MM.1S (cell line): ENCODE results near the gene CBX2.
A peak's percentile ranks its signal among the peaks of the same experiment; 100 is the strongest.

Experiments used
- DNase-seq: peaks from one replicate; pipeline ENCODE4 v3.0.0-alpha.2; 2015
- H2AFZ ChIP-seq: fragments of 300-600 bp; sonication (generic); 2 replicates; pipeline ENCODE4 v1.6.0; 2016; ENCODE audit warnings: antibody characterized with exemption, low read length
- H3F3A ChIP-seq: fragments of 300-600 bp; sonication (generic); 2 replicates; pipeline ENCODE4 v1.6.1; 2016; ENCODE audit warnings: mild to moderate bottlenecking, antibody characterized with exemption, low read length, moderate library complexity, mixed read lengths; ENCODE audit not compliant: insufficient read depth
- H3K27ac ChIP-seq: fragments of 300-600 bp; sonication (generic); 2 replicates; pipeline ENCODE4 v1.5.1; 2016; ENCODE audit warnings: mild to moderate bottlenecking, low read length
- H3K27me3 ChIP-seq: fragments of 300-600 bp; sonication (generic); replicated peaks from 2 replicates; pipeline ENCODE4 v1.6.0; 2016; ENCODE audit warnings: low read length; ENCODE audit not compliant: insufficient read depth
- H3K36me3 ChIP-seq: fragments of 300-600 bp; sonication (generic); replicated peaks from 2 replicates; pipeline ENCODE4 v1.6.1; 2016; ENCODE audit warnings: mild to moderate bottlenecking, low read length, mixed read lengths; ENCODE audit not compliant: insufficient read depth
- H3K4me1 ChIP-seq: fragments of 300-600 bp; sonication (generic); 2 replicates; pipeline ENCODE4 v1.6.1; 2016; ENCODE audit warnings: low read length, mixed read lengths
- H3K4me2 ChIP-seq: fragments of 300-600 bp; sonication (generic); 2 replicates; pipeline ENCODE4 v1.6.0; 2016; ENCODE audit warnings: low read depth, low read length
- H3K4me3 ChIP-seq: fragments of 300-600 bp; sonication (generic); 2 replicates; pipeline ENCODE4 v1.5.1; 2016; ENCODE audit warnings: low read length, mixed read lengths
- H3K79me2 ChIP-seq: fragments of 300-600 bp; sonication (generic); 2 replicates; pipeline ENCODE4 v1.6.1; 2016; ENCODE audit warnings: mixed run types, low read length, mixed read lengths
- H3K9ac ChIP-seq: fragments of 300-600 bp; sonication (generic); 2 replicates; pipeline ENCODE4 v1.6.1; 2016; ENCODE audit warnings: low read length, mixed read lengths
- H3K9me2 ChIP-seq: fragments of 300-600 bp; sonication (generic); replicated peaks from 2 replicates; pipeline ENCODE4 v1.6.1; 2016; ENCODE audit warnings: mild to moderate bottlenecking, low read length, mixed read lengths; ENCODE audit not compliant: insufficient read depth
- H3K9me3 ChIP-seq: fragments of 300-600 bp; sonication (generic); replicated peaks from 2 replicates; pipeline ENCODE4 v1.6.1; 2016; ENCODE audit warnings: mild to moderate bottlenecking, low read length, mixed read lengths; ENCODE audit not compliant: insufficient read depth
- H4K20me1 ChIP-seq: fragments of 300-600 bp; sonication (generic); 2 replicates; pipeline ENCODE4 v1.6.1; 2016; ENCODE audit warnings: mild to moderate bottlenecking, low read length, moderate library complexity, mixed read lengths; ENCODE audit not compliant: insufficient read depth
- EZH2 ChIP-seq: fragments of 300-600 bp; sonication (generic); optimal IDR thresholded peaks from 2 replicates; pipeline ENCODE3; 2017; ENCODE audit warnings: low read depth, mild to moderate bottlenecking, antibody characterized with exemption, low read length, mixed read lengths
- EZH2phosphoT487 ChIP-seq: fragments of 300-600 bp; sonication (generic); IDR thresholded peaks from 2 replicates; pipeline ENCODE4 v1.6.1; 2018; ENCODE audit warnings: antibody characterized with exemption, low read length
- TF ChIP-seq, protein P1 (sequence below): fragments of 300-600 bp; sonication (generic); IDR thresholded peaks from 2 replicates; pipeline ENCODE4 v1.5.1; 2016; ENCODE audit warnings: antibody characterized with exemption, low read length, mixed read lengths

The CBX2 gene

DNA sequence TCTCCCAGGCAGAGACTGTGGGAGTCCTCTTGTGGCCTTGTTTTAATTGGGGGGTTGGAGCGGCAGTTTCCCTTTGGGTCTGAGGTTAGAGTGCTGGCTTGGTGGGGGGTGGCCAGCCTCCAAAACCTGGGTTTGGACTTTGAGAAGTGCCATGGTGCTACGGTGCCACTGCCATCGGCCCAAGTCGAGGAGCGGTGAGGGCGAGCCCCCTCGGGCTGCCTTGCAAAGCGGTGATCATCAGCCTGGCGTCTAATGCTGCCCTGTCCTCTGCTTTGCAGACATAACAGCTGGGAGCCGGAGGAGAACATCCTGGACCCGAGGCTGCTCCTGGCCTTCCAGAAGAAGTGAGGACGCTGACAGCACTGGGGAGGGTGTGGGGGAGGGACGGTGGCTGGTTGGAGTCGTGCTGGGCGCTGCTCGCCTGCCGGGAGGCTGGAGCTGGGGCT, 1.2 kb downstream of the CBX2 start:
- Histone ChIP-seq H3K27ac (no peak overlapping the region), H3K9me2 (no peaks in the 10 kb centered on the region), H3K36me3 (no peaks in the 10 kb centered on the region), H3K27me3 (peaks cover 93% of the 10 kb centered on the region), H3K4me1 (0 out of 2 replicates have a peak, but pooled peaks cover 6% of the 10 kb centered on the region), H3K9ac (no peak overlapping the region), H4K20me1 (no peaks in the 10 kb centered on the region), H3F3A (no peaks in the 10 kb centered on the region), H3K4me2 (peak overlapping the region; percentile 58; the same call in 1 of the 2 replicates), H3K9me3 (no peaks in the 10 kb centered on the region), H3K4me3 (no peak overlapping the region), H3K79me2 (no peaks in the 10 kb centered on the region), H2AFZ (no peak overlapping the region)
- no peak for DNase-seq
- TF ChIP-seq EZH2 (no peak), EZH2phosphoT487 (no peak)
- TF ChIP-seq, protein P1, sequence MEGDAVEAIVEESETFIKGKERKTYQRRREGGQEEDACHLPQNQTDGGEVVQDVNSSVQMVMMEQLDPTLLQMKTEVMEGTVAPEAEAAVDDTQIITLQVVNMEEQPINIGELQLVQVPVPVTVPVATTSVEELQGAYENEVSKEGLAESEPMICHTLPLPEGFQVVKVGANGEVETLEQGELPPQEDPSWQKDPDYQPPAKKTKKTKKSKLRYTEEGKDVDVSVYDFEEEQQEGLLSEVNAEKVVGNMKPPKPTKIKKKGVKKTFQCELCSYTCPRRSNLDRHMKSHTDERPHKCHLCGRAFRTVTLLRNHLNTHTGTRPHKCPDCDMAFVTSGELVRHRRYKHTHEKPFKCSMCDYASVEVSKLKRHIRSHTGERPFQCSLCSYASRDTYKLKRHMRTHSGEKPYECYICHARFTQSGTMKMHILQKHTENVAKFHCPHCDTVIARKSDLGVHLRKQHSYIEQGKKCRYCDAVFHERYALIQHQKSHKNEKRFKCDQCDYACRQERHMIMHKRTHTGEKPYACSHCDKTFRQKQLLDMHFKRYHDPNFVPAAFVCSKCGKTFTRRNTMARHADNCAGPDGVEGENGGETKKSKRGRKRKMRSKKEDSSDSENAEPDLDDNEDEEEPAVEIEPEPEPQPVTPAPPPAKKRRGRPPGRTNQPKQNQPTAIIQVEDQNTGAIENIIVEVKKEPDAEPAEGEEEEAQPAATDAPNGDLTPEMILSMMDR, result no peak

DNA sequence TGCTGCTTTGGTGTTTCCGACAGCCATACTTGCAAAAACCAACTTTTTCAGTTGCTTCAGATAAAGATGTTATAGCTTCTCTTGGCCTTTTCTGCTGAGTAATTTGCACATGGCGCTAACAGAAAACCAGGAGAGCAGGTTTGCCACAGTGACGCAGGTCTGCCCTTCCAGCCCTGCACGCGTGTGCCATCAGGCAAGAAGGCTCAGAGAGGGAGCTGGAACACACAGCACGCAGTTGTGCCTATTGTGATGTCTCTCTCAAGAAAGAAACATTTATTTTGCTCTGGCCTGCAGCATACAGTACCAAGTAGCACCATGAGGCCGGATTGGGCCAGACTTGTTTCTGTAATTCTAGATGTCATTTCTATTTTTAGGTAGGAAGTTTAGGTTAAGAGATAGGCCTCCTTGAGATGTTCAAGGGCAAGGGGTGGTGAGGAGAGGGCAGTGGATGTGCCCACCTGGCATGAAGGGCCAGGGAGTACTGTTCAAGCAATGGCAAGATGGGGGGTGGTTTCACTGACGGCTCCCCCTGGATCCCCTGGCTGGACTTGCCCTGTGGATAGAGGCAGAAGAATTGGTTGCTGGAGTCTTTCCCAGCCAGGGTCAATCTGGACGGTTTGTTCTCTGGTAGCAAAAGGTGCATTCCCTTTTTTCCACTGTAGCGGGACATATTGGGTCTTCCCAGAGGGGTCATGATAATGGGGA, 1.9 kb downstream of the CBX2 start:
- Histone ChIP-seq H3K36me3 (no peaks in the 10 kb centered on the region), H3K79me2 (no peaks in the 10 kb centered on the region), H3K4me1 (0 out of 2 replicates have a peak, but pooled peaks cover 6% of the 10 kb centered on the region), H3K4me3 (no peak overlapping the region), H3K27ac (no peak overlapping the region), H3K9me3 (no peaks in the 10 kb centered on the region), H3F3A (no peaks in the 10 kb centered on the region), H3K27me3 (peaks cover 93% of the 10 kb centered on the region), H3K4me2 (no peak overlapping the region), H3K9ac (no peak overlapping the region), H2AFZ (no peak overlapping the region), H4K20me1 (no peaks in the 10 kb centered on the region), H3K9me2 (no peaks in the 10 kb centered on the region)
- TF ChIP-seq, protein P1, result no peak
- no peak for TF ChIP-seq EZH2
- no peak for TF ChIP-seq EZH2phosphoT487
- DNase-seq, result no peak

DNA sequence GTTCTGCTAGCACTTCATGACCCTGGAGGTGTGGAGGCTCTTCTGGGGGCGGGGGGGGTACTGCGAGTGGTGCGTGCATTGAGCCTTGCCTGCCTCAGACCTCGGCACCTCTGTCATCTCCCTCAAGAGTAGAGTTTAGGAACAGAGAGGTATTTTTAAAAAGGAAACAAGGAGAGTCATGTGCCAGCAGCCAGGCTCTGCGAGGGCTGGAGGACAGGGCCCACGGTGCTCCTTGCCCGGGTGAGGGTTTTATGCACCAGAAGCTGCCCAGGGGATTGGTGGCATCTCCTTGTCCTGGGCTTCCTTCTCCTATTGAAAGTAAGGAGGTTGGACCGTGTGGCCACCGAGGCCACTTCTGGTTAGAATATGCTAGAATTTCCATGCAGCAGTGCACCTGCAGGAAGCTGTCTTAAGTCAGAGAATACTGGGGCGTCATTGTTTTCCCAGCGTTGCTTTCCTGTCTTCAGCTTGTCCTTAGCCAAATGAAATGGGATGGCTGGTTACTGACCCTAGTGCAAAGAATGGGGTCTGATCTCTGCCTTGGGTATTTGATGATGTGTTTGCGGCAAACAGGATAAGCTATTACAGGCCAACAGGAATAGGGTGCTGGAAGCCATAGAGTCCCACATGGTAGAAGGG, 3.2 kb downstream of the CBX2 start:
- H3K4me3 ChIP-seq, result no peak overlapping the region
- no peaks in the 10 kb centered on the region for H3K36me3 ChIP-seq

More for the DNA sequence above, 3.2 kb downstream of the CBX2 start:
- H3K4me2 ChIP-seq, result no peak overlapping the region
- TF ChIP-seq, protein P1, result no peak
- no peak for TF ChIP-seq EZH2
- no peak for TF ChIP-seq EZH2phosphoT487
- 0 out of 2 replicates have a peak, but pooled peaks cover 6% of the 10 kb centered on the region for H3K4me1 ChIP-seq
- no peak overlapping the region for H3K27ac ChIP-seq
- no peaks in the 10 kb centered on the region for H3K9me2 ChIP-seq
- no peak overlapping the region for H2AFZ ChIP-seq
- no peak overlapping the region for H3K9ac ChIP-seq
- no peaks in the 10 kb centered on the region for H4K20me1 ChIP-seq
- no peaks in the 10 kb centered on the region for H3K79me2 ChIP-seq
- H3F3A ChIP-seq, result no peaks in the 10 kb centered on the region
- peaks cover 93% of the 10 kb centered on the region for H3K27me3 ChIP-seq
- H3K9me3 ChIP-seq, result no peaks in the 10 kb centered on the region
- DNase-seq, result no peak
